Memory B cell (primary cell): Measurements from ENCODE around the gene SEL1L.
A peak's percentile ranks its signal among the peaks of the same experiment; 100 is the strongest.

Source experiments
- ATAC-seq: fragments of 150-1000 bp; cut with Tn5 transposase; 2 replicates; pipeline ENCODE4 v1.10.0; 2021; ENCODE audit warnings: low read depth, mild to moderate bottlenecking, moderate library complexity
- DNase-seq, 2 donors: peaks; one replicate each; pipeline ENCODE4 v3.0.0; 2022; ENCODE audit warnings: low spot score in 2 of 2
- H3K27ac Mint-ChIP-seq: one replicate; pipeline ENCODE4 v1.8.0; 2022; ENCODE audit warnings: mild to moderate bottlenecking, moderate library complexity, mixed read lengths
- H3K27me3 Mint-ChIP-seq: one replicate; pipeline ENCODE4 v1.8.0; 2022; ENCODE audit warnings: mixed read lengths
- H3K36me3 Mint-ChIP-seq: one replicate; pipeline ENCODE4 v1.8.0; 2022; ENCODE audit warnings: mild to moderate bottlenecking, mixed read lengths
- H3K4me1 Mint-ChIP-seq: one replicate; pipeline ENCODE4 v1.8.0; 2022; ENCODE audit warnings: mixed read lengths
- H3K4me3 Mint-ChIP-seq: one replicate; pipeline ENCODE4 v1.8.0; 2022; ENCODE audit warnings: mild to moderate bottlenecking, moderate library complexity, mixed read lengths
- H3K9me3 Mint-ChIP-seq: one replicate; pipeline ENCODE4 v1.8.0; 2022; ENCODE audit warnings: mixed read lengths

Gene SEL1L

DNA sequence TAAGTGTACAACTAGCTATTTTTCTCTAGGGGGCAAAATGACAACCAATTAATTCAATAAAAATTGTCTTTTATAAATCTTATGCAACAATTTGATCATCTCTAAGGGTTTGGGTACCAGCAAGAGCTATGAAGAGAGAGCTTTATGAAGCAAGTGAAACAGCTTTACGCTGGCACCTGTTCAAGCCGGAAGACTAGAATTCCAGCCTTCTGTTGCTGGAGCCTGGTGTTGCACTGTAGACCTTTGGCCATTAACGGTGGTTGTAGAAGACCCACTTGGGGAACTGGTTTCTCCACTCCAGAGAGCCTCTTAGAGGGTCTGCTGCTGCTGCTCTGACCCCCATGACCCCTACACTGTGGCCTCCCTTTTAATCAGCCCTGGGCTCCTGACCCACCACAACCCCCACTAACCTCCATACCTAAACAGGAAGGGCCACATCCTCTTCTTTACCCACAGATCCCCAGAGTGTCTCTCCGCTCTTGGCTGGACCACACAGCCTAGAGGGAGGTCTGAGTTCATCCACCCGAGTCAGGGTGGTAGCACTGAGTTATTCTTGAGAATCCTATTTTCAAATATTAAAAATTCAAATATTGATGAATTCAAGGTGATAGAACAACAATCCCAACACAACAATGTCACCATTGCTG lies 79.0 kb downstream of the SEL1L start:
- ATAC-seq, result no peak
- peaks cover 2% of the 10 kb centered on the region for H3K4me1 Mint-ChIP-seq

DNA sequence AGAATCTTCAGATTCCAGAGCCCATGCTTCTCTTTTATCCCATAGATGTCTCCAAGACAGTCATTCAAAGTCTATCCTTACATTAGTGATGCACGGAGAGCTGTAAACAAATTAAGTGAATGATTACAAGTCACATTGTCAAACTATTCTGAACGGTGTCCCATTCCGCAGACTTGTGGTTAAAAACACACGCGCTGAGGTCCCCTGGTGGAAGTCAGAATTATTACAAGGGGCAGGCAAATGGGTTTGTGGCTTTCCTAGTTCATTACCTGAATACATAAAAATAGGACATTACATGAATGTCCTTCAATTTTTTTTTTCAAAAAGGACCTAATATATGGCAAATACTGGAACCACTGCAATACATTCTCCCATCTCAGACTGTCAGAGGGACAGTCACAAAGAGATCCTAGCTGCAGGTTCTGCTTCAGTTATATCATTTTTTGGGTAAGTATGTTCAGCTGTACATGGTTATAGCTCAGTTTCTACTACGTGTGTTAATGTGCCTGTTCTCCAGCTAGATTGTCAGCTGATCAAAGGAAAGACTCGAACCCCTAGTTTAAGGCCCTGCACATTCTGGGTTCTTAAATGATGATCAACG lies 80.4 kb downstream of the SEL1L start:
- Mint-ChIP-seq H3K9me3 (no peaks in the 10 kb centered on the region), H3K27me3 (peaks cover 8% of the 10 kb centered on the region), H3K36me3 (no peaks in the 10 kb centered on the region), H3K27ac (no peak overlapping the region), H3K4me1 (no peaks in the 10 kb centered on the region), H3K4me3 (no peak overlapping the region)
- peak; percentile 29 to 36 for DNase-seq
- peak; percentile 62 for ATAC-seq

More for the DNA sequence above, 79.0 kb downstream of the SEL1L start:
- DNase-seq, result no peak
- Mint-ChIP-seq H3K27me3 (peaks cover 6% of the 10 kb centered on the region), H3K27ac (no peak overlapping the region), H3K4me3 (no peak overlapping the region), H3K9me3 (no peaks in the 10 kb centered on the region), H3K36me3 (no peaks in the 10 kb centered on the region)

DNA sequence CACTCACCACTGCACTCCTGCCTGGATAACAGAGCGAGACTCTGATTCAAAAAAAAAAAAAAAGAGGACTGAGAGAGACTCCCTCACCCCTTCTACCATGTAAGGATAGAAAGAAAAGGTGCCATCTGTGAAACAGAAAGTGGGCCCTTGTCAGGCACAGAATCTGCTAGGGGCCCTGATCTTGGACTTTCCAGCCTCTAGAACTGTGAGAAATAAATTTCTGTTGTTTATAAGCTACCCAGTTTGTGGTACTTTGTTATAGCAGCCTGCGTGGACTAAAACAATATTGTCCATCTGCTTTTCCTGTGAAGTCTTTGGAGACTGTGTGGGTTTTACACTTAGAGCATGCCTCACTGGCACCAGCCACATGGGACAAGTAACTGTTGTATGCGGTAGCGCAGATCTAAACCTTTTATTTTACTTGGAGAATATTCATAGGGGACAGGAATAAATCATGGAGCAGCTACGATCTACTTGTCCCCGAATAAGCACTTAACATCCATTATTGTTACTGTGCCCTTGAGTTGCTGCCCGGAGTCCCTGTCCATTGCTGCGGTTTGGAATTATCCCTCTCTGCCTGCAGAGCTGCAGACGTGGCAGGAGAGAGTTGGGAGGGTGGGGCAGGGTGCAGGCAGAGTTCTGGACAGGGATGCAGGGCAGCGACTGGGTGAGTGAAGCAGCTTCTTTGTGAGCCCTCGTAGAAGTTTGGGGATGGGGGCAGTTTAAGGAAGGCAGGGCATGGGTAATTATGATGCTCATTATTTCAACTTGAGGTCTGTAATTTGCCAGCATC lies 81.1 kb downstream of the SEL1L start:
- Mint-ChIP-seq H3K9me3 (no peaks in the 10 kb centered on the region), H3K36me3 (no peaks in the 10 kb centered on the region), H3K4me3 (no peak overlapping the region), H3K27me3 (peaks cover 9% of the 10 kb centered on the region), H3K4me1 (no peaks in the 10 kb centered on the region), H3K27ac (no peak overlapping the region)
- no peak for DNase-seq
- no peak for ATAC-seq

DNA sequence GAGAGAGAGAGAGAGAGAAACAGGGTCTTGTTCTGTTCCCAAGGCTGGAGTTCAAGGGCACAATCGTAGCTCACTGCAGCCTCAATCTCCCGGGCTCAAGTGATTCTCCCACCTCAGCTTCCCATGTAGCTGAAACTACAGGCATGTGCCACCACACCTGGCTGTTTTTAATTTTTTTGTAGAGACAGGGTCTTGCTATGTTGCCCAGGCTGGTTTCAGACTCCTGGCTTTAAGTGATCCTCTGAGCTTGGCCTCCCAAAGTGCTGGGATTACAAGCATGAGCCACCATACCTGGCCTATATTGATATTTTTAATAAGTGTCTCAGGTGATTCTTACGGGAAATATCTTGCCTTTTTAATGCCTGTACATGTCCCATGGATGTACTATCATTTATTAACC lies 82.7 kb downstream of the SEL1L start:
- Mint-ChIP-seq H3K4me1 (no peaks in the 10 kb centered on the region), H3K27ac (no peak overlapping the region), H3K9me3 (no peaks in the 10 kb centered on the region), H3K36me3 (no peaks in the 10 kb centered on the region), H3K4me3 (no peak overlapping the region), H3K27me3 (peaks cover 12% of the 10 kb centered on the region)
- no peak for DNase-seq
- ATAC-seq, result no peak

DNA sequence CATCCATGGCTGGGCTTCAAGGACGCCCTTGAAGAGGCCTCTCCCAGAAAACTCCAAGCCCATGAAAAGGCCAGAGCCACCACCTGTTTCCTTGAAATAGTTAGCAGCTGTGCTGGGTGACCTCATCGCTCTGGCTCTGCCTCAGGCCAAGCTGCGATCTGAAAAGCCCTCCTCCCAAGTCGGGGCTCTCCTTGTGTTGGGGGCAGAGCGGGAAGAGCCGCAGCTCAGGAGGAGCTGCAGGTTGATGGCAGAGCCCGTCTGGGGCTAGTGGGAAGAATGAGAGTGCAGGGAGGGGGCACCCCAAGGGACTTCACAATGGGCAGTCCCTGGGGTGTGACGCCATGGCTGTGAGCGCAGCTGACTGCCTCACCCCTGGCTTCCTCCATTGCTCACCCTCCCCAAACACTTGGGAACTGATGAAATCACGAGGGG lies 83.5 kb downstream of the SEL1L start:
- Mint-ChIP-seq H3K4me1 (no peaks in the 10 kb centered on the region), H3K9me3 (no peaks in the 10 kb centered on the region), H3K4me3 (no peak overlapping the region), H3K27ac (no peak overlapping the region), H3K27me3 (peaks cover 12% of the 10 kb centered on the region), H3K36me3 (no peaks in the 10 kb centered on the region)
- ATAC-seq (no peak), DNase-seq (no peak)

DNA sequence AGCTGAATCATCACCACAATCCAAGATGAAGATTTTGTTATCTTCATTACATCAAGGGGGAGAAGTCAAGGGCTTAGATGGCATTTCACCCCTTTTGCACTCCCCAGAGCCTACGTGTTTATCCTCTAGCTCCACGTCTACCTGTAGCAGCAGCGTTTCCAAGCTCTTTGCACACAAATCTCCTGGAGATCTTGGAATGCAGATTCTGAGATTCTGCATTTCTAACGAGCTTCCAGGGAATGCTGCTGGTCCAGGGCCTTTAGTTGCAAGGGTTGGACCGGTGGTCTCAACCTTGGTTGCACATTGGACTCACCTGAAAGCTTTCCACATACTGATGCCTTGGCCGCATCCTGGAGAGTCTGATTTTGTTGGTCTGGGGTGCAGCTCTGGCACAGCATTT lies 84.1 kb downstream of the SEL1L start:
- Mint-ChIP-seq H3K27ac (no peak overlapping the region), H3K4me1 (no peaks in the 10 kb centered on the region), H3K9me3 (no peaks in the 10 kb centered on the region), H3K36me3 (no peaks in the 10 kb centered on the region), H3K4me3 (no peak overlapping the region), H3K27me3 (peaks cover 12% of the 10 kb centered on the region)
- DNase-seq (no peak), ATAC-seq (no peak)

DNA sequence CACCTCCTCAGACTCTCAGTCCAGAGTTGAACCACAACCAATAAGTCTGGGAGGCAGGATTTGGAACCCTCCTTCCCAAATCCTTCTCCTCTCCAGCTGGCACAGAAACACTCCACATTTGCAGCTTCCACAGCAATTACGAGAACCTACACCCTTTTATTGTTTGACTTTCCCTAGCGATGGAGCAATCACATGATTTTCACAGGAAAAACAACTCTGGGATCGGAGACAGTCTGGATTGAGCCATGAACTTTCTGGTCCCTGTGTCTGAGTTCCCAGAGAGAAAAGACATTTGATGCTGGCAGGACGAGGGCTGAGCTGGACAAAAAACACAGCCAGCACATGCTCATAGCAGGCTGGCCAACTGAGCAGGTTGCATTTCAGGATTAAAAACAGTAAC lies 84.5 kb downstream of the SEL1L start:
- H3K4me1 Mint-ChIP-seq, result no peaks in the 10 kb centered on the region
- H3K9me3 Mint-ChIP-seq, result no peaks in the 10 kb centered on the region
- no peak for DNase-seq
- H3K4me3 Mint-ChIP-seq, result no peak overlapping the region
- H3K27ac Mint-ChIP-seq, result no peak overlapping the region
- peaks cover 12% of the 10 kb centered on the region for H3K27me3 Mint-ChIP-seq
- no peaks in the 10 kb centered on the region for H3K36me3 Mint-ChIP-seq
- no peak for ATAC-seq

DNA sequence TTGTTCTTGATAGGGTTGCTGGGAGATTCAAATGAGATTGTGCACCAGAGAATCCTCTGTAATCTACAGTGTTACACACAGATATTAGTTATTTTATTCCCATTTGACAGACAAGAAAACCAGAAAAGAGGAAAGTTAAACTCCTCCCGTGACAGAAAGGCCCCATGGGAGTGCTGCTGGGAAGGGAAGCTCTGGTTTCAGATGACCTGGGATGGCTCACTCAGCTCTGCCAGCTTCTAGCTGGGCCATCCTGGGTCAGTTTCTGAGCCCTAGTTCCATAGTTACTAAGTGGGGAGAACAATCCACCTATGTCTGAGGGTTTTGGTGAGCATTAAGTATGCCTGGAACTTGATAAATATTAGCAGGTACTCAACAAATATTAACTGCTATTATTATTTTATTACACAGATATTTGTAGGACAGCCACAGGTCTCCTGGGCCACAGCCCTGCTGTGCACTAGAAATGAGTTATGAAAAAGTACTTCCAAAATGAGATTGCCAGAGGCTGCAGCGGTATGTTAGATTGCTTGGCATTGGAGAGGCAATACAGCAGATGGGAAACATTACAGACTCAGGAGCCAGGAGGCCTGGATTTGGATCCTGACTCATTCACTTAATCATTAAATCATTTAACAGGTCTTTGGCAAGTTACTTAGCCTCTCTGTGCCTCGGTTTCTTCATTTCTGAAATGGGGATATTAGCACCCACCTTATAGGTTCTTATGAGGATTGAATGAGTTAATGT lies 86.5 kb downstream of the SEL1L start:
- peaks cover 21% of the 10 kb centered on the region for H3K27me3 Mint-ChIP-seq
- H3K27ac Mint-ChIP-seq, result no peak overlapping the region
- DNase-seq (no peak), ATAC-seq (no peak)
- H3K9me3 Mint-ChIP-seq, result peaks cover 2% of the 10 kb centered on the region
- no peaks in the 10 kb centered on the region for H3K4me1 Mint-ChIP-seq
- no peak overlapping the region for H3K4me3 Mint-ChIP-seq
- no peaks in the 10 kb centered on the region for H3K36me3 Mint-ChIP-seq

DNA sequence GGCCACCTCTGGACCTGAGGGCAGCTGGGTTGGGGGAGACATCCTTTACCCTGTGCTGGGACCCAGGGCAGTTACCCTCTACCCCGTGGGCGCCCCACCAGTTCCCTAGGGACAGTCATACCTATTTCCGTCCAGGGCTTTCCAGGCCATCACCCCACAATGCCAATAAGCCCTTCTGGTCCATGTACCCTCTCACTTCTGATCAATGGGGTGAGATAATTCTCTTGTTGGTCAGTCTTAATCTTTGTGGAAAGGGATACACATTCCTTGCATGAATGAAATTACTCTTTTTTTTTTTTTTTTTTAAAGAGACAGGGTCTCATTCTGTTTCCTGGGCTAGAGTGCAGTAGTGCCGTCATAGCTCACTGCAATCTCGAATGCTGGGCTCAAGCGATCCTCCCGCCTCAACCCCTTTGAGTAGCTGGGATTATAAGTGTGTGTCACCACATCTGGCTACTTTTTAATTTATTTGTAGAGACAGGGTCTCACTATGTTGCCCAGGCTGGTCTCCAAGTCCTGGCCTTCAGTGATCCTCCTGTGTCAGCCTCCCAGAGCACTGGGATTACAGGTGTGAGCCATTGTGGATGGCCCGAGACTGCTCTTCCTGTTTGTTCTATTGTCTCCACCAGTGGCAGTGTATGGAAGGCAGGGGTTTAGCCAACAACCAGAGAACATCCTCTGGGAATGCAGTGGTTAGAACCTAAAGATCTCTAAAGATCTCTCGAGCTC lies 87.2 kb downstream of the SEL1L start:
- H3K36me3 Mint-ChIP-seq, result no peaks in the 10 kb centered on the region

DNA sequence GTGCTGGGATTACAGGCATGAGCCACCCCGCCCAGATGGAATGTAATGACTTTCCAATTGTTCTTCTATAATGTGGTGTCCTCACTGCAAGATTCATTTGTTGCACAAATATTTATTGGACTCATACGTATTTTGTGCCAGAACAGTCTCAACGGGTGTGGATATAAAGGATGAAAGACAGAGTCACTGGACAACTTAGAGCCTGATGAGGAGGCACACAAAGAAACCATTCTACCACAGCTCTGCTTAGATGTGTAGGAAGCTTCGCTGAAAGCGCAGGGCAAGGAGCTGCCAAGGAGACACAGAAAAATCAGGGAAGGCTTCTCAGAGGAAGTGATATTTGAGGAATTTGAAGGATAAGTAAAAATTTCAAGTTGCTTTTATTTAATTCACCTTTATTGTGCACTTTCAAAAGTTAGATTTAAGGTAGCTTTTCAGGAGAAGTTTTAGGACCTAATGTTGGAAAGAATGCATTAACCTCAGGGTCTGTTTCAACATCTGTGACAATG lies 92.0 kb downstream of the SEL1L start:
- H3K27ac Mint-ChIP-seq, result no peak overlapping the region
- H3K9me3 Mint-ChIP-seq, result peaks cover 2% of the 10 kb centered on the region
- no peak for DNase-seq
- H3K27me3 Mint-ChIP-seq, result peaks cover 35% of the 10 kb centered on the region
- no peak overlapping the region for H3K4me3 Mint-ChIP-seq
- ATAC-seq, result no peak
- H3K4me1 Mint-ChIP-seq, result peaks cover 3% of the 10 kb centered on the region
- H3K36me3 Mint-ChIP-seq, result no peaks in the 10 kb centered on the region

More for the DNA sequence above, 87.2 kb downstream of the SEL1L start:
- DNase-seq (no peak), ATAC-seq (no peak)
- peaks cover 2% of the 10 kb centered on the region for H3K9me3 Mint-ChIP-seq
- H3K27ac Mint-ChIP-seq, result no peak overlapping the region
- peaks cover 25% of the 10 kb centered on the region for H3K27me3 Mint-ChIP-seq
- H3K4me3 Mint-ChIP-seq, result no peak overlapping the region
- H3K4me1 Mint-ChIP-seq, result no peaks in the 10 kb centered on the region

DNA sequence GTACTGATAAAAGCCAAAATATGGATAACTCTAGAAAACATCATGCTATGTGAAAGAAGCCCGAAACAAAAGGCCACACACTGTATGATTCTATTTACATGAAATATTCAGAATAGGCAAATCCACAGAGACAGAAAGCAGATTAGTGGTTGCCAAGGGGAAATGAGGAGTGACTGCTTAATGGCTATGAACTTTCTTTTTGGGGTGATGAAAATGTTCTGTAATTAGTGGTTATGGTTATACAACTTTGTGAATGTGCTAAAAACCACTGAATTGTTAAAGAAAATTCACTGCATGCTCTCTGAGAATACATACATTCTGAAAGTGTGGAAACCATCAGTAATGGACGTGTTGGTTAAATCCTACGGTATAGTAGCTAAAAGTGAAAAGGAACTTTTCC lies 93.6 kb downstream of the SEL1L start:
- Mint-ChIP-seq H3K9me3 (peaks cover 2% of the 10 kb centered on the region), H3K27me3 (peaks cover 39% of the 10 kb centered on the region), H3K36me3 (no peaks in the 10 kb centered on the region), H3K4me3 (no peak overlapping the region), H3K27ac (no peak overlapping the region), H3K4me1 (peaks cover 8% of the 10 kb centered on the region)
- no peak for DNase-seq
- no peak for ATAC-seq

DNA sequence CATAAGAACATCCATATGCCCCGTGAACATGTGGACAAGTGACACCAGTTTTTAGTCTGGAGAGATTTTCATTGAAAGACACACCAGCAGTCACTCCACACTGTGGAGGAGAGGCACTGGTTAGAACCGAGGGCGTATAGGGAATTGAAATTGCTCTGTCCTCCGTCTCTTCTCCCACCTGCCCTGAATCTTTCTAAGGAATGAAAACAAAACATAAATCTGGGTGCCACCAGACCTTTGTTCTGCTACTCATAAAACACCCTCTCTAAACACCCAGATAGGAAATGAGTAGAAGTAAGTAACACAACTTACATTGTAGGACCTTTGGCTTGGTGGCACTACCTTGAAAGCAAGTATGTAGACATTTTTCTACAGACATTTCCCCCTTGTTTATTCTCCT lies 96.4 kb downstream of the SEL1L start:
- H3K4me1 Mint-ChIP-seq, result peaks cover 8% of the 10 kb centered on the region
- no peak for ATAC-seq
- peaks cover 48% of the 10 kb centered on the region for H3K27me3 Mint-ChIP-seq
- no peak for DNase-seq
- no peaks in the 10 kb centered on the region for H3K9me3 Mint-ChIP-seq
- peak overlapping the region; percentile 62 for H3K4me3 Mint-ChIP-seq
- no peaks in the 10 kb centered on the region for H3K36me3 Mint-ChIP-seq
- no peak overlapping the region for H3K27ac Mint-ChIP-seq

DNA sequence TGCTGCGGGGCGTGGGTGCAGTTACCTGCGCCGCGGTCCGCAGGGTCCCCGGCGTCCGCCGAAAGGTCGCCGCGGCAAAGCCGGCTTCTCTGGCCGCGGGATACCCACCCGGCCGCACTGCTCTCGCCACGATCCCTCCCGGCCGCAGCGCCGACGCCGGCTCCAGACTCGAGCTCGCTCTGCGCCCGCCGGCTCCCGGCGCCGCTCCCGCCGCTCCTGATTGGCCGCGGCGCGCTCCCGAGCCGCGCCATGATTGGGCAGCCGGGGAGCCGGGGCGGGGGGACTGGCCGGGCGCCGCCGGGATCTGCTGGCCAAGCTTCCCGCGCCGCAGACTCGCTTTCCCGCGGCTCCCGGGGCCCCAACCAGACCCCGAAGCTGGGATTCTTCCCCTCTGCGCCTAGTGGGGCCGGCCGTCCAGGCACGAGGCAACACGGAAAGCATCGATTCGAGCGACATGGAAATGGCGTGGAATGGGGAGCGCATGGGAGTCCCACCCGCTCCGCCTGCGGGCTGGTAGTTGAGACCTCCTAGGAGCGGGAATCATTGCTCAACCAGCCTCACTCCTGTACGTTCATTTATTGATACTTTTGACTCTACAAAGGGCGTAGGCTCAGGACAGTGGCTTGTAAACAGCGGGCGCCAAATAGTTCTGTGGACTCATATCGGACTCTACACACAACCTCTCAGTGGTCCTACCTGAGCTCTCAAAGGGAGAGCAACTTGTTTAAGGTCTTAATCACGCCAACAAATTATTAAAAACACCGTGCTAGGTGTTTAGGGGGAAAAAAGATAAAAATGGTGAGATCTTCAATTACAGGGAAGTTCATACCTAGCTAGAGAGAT lies 97.1 kb downstream of the SEL1L start:
- ATAC-seq, result peak; percentile 40
- Mint-ChIP-seq H3K4me1 (peaks cover 8% of the 10 kb centered on the region), H3K9me3 (no peaks in the 10 kb centered on the region), H3K27me3 (peaks cover 47% of the 10 kb centered on the region), H3K4me3 (peak overlapping the region; percentile 62), H3K36me3 (no peaks in the 10 kb centered on the region), H3K27ac (no peak overlapping the region)
- no peak for DNase-seq
